ENCODE data around the gene MCC.

Gene MCC

DNA sequence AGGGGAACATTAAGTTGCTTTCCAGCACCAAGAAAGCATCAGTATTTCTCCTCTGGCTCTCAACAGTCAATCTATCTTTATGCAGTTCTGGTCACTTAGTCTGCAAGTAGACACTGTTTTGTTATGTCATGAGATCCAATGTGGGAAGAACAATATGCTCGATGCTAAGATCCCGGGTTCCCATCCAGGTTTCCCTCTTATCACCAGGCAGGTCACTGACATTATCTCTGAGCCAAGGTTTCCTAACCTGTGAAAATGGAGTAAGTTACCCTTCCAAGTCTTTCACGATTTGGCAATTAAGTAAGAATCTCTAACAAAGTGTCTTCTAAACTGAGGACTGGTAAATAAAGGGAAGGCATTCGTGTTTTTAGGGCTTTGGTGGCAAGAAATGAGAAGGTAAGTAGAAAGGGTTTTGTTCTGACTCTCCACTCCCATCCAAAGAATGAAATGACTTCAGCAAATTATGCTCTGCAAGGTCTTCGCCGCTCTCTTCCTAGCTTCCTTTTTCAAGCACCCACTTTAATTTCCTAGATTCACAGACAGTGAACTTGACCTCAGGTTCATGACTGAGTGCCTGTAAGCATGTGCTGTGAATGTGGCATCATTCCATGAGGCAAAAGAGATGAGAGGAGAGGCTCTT, 425.3 kb downstream of the MCC start:
- no peak for DNase-seq

DNA sequence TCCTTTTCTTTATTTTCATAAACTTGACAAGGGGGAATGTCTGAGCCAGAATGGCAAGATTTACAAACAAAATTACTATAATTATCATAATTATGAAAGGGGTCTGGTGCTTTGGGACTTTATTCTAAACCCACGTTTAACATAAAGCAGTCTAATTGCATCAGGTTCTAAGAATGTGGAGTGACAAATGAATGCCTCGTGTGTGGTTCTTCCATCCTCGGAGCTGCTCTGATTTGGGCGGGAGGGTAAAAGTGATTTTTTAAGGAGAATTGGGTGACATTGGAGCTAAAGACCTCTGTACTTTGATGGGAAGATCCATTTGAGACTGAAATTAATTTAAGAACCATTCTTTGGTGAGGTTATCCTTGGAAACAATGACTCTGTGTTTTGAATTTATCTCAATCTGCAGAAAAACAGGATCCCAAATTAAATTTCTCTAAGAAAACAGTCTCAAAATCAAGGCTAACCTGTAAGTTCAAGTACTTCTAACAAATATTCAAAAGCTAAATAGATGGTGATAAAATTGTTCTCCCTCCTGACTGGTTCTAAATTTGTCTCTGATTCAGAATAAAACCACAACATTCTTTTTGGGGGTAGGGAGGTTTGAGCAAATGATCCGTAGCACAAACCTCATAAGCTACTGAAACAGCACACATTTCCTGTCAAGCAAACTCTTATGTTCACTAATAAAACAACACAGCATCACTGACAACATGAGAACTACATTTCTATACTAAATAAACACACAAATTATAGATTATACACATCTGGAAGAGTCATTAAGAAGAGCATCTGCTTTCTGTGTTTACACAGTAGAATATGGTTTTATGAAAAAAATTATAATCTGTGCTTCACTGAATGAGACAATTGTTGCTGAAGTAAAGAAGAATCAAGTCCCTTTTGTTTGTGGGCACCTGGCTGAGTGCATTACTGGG, 426.1 kb downstream of the MCC start:
- no peak for DNase-seq

DNA sequence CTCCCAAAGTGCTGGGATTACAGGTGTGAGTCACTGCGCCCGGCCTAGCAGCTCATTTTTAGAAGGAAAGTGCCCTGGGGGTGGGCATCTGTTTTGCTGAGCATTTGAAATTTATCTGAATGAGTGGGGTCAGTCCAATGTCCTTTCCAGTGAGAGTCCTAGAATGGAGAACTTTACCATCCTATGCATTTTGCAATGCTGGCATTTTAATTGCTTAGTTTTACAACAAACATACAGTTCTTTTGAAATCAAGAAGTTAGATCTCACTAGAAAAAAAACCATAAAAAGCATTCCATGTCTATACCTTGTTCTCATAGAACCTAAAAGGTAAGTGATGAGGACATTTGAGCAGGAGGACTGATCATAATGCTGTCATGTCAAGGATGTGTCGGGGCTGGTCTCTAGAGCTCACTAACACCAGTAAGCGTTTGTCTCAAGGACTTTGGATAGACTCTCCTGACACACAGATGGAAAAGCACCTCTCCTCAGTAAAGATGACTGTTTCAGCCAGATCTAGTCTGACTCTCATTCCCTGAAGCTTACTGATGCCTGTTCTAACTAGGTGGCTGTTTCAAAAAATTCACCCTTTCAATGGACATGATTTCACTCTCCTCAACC, 427.7 kb downstream of the MCC start:
- no peak for DNase-seq

DNA sequence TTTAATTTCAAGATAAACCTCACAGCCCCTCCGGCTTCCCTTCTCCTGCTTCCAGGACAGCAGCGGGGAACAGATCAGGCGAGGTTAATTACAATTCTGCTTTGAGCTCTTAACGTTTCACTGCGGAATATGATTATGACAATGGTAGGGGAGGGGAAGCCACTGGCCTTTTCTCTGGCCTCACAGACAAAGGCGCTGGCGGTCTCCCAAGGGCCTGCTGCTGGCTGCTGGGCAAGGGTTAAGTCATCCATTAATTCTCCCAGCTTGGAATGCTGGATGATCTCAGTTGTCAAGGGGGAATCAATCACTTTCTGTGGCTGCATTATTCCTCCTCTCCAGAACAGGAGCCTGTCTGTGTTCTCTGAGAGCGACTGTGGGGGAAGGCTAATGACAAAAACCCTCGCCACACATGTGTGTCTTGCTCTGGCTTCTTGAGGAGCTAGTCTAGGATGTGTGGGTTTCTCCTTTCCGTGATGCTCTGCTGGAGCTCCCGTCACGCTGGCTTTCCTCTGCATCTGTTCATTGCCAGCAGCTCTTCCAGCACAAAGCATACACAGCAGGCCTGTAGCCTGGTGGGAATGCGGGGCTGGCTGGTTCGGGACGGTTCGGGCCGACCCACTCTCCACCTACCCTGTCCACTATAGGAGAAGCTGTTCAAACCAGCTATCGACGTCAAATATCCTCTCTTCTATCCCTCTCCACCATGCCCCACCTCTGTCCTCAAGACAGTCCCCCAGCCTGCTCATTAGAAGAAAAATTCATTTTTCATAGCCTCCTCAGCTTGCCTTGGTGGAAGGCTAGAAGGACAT, 428.8 kb downstream of the MCC start:
- DNase-seq: no peak

DNA sequence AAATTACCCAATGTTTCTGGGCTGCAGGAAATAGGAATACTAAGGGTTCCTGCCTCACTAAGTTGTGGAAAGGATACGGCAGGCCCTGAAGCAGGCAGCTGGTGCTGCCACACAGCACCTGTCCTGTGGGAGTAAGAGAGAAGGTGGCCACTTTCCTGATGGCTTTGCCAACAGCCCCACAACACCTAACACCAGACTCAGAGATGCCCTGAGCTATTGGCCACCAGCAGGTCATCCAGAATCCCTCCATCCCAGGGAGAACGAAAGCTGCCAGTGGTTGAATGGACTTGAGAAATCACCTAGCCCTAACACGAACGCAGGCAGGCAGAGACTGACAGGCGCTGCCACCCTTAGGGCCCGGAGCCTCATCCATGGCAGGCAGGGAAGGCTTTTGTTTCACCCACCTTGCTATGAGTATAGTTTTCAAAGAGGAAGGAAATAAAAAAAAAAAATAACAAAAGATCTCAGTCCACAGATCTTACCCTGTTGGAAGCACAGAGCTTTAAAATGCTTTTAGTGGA, 429.5 kb downstream of the MCC start:
- DNase-seq: no peak

DNA sequence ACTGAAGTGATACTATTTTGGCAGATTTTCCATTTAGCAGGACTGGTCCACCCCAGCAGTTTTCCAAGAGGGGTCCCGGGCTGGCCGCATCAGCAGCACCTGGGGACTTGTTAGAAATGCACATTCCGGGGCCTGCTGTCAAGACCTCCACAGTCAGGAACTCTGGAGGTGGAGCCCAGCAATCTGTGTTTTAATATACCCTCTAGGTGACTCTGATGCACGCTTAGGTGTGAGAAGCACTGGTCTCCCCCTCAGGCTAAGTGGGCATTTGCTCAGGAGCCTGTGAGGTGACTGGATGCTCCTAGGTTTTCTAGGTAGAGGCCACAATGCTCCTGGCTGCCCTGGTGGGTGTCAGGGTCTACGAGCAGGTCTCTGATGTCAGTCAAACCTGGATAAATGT, 430.0 kb downstream of the MCC start:
- DNase-seq: no peak

DNA sequence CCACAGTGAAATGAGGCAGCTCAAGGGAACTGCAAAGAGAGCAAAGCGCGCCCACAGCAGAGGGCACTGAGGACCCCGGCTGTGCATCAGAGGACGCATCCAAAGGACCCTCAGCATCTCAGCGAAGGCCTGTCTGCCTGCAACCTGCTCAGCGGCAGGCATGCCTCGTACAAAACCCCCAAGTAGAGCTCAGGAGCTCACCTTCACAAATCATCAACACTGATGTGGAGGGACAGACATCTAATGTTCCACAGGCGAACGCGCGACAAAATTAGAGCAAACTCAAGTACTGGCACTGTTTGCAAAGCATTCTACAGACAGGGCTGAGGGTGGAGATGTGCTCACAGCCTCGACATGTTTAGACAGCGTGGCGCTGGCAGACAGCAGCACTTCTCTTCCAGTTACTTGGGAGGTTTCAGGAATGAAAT, 430.7 kb downstream of the MCC start:
- DNase-seq: no peak

DNA sequence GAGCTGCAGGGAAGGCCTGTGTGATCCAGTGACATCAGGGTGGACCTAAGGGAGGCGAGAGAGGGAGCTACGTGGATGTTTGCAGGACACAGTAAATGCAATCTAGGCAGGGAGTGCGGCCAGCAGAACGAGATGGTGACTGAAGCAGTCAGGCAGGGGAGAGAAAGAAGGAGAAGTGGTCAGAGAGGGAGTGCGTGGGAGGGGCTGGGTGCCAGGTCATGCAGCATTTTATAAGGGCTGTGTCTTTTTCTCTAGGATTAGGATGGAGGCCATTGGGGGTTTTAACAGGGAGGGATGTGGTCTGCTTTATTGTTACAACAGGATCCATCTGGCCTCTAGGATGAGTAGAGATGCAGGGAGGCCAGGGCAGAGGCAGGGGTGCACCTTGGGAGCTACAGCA, 431.3 kb downstream of the MCC start:
- DNase-seq: no peak

DNA sequence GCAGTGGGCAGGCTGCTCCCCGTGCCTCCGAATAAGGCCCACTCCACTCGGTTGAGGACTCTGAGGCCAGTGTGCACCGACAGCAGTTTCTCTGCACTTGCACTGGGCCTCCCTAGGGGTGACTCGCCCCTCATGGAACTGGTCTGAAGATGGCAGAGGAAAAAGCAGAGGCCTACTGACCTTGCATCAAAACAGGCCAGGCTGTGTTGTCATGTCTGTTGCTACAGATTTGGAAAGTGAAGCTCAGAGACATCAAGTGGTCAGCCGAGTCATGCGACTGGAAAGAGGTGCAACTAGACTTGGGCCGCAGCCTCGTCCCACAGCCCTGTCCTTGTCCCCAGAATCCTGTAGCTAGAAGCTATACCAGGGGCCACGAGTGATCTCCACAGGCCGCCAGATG, 433.4 kb downstream of the MCC start:
- no peak for DNase-seq

DNA sequence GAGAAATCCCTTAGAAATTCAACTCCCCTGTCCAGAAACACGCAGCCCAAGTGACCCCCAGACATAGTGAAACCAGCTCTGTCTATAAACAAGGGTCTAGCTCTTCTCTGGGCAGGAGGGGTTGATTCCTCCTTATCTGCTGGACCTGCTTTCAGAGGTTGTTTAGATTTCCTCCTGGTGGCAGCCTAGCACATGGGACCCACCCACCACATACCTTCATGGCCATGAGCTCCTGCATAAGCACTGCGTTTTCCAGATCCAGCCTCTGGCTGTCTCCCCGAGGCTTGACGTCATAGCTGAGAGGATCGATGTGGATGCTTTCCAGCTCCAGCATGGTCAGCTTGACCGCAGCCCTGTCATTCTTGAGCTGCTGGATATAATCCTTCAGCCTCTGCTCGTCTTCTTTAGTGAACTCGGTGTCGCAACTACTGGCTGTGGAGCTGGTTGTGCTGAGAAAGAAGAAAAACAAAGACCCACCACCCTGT, 434.7 kb downstream of the MCC start:
- DNase-seq: no peak

DNA sequence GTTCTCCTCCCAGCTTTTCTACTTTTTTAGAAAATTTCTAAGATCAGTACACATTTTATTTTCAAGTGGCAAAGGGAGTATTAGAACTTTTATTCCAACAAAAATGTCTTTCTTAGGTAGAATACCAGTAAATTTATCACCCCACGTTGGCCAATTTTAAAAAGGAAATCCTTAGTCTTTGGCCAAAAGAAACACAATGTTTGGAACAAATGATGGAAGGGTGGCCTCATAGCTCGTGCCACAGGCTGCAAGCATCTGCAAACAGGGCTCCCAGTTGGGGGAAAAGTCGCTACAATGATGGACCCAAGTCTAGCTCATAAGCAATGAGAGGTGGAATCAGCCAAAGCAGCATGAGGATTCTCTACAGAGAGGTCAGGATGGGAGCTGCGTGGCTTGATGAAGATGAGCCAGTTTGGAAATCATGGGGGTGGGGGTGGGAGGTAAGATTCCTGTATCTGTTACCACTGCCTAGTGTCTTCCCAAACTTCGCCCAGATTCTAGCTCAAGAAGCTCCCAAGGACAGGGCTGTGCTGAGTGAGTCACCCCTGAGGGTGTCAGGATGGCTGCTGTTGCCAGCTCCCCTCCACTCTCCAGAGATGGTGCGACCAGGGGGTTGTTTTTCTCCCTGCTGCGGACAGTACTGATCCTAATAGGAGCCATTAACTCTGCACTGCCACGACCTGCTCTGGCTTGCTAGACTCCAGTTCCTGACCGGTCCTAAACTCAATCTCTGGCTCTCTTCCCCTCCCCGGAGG, 436.0 kb downstream of the MCC start:
- DNase-seq: no peak

DNA sequence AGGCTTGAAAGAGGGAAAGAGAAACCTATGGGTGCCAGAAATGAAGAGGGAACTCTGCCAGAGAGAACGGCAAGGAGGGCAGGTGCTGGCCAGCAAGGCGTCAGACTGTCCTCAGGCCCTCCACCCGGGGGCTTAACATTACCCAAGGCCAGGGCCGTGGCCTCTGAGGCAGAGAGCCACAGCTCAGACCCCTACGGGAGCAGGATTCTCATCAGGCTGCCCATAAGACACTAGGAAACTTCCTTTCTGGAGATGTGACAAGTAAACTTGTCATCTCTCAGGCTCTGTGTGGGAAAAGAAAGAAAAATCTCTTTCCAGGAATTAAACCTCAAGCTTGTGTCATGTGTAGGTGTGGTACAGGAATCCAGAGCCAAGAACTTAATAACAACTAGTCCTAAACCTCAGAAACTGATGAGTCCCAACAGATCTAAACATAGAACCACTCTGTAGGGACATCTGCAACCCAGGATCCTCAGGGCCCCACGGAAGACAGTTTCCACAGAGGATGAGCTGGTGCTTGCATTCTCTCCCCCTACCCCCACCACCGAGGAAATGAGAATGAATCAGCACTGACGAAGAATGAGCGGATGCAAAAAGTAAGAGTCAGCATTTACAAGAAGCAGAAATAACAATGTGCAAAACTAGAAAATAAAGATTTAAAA, 437.4 kb downstream of the MCC start:
- no peak for DNase-seq

DNA sequence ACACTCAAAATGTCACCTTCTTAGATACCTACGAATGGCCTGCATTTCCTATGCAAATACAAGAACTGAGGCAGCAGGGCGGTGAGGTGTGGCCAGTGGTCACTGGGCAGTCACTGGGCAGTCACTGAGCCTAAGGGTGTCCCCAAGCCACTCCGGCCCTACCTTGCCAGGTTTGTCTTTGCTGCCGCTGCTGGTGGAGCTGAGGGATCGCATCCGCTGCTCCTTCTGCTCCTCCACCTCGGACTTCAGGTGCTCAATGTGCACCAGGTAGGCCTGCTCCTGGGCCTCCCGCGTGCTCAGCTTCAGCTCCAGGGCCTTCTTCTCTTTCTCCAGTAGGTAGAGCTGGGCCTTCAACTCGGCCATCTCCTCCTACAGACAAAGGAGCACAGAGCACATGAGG, 439.3 kb downstream of the MCC start:
- no peak for DNase-seq

DNA sequence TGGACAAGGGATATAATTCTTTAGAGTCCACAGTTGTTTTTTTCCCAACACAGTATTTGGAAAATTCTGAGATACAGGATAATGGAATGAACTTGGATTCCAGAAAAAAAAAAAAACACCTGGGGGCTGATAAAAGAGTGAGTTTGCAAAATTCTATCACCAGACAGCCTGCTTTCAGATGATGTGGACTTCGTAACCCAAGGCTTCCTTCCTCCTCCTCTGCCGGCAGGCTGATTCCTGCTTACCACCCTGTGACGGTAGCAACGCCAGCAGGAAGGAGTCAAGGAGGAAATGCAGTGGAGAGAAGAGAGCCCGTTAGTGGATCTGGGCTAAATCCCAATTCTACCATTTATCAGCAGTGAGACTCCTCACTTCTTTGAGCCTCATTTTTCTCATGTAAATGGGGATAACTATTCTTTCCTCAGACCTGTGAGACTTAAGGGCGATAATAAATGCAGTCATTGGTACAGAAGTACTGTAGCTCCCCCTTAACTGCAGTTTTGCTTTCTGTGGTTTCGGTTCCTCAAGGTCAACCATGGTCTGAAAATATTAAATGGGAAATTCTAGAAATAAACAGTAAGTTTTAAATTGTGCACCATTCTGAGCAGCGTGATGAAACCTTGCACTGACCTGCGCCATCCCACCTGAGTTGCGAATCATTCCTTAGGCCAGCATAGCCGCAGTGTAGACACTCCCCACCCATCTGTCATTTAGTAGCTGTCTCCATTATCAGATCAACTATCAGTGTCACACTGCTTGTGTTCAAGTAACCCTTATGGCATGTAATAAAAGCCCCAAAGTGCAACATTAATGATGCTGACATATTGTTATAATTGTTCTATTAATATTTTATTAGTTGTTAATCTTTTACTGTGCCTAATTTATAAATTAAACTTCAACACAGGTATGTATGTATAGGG, 440.3 kb downstream of the MCC start:
- DNase-seq: no peak

DNA sequence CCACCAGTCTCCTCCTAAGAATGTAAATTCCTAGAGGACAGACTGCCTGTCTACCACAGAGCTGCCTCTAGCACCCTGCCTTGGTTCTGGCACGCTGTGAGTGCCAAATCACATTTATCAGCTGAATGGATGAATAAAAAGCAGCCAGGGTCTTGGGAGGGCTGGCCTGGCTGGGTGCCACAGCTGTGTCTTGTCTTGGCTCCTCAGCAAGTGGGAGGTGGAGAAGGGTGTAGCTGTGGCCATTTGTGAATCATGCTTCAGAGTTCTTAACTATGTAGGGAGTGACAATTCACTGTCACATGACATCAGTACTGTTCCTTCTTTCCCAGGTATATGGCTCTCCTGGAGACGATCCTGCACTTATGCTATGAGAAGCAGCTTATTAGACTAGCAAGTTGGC, 441.0 kb downstream of the MCC start:
- no peak for DNase-seq

DNA sequence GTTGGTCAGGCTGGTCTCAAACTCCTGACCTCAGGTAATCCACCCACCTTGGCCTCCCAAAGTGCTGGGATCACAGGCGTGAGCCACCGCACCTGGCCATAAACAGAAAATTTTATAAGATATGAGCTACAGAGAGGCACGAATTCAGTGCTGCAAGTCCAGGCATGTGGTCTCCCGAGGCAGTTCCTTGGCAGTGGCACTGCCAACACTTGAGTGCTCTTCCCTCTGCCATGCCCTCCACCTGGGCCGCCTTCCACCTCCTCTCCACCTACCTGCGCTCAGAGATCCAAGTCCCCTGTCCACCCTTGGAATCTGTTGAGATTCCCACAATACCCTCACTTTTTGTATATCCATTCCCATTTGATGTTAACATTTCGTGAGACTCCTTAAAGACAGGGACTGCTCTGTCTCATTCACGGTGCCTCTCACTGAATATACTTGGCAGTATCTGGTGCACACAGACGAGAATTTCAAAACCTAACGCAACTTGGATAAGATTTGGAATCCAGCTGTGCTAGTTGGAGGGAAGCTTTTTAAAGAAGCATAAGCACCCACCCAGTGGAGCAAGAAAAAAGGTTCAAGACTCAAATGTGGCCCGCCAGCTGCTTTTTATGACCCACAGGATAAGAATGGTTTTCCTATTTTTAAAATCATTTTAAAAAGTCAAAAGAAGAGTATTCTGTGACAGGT, 443.3 kb downstream of the MCC start:
- no peak for DNase-seq

DNA sequence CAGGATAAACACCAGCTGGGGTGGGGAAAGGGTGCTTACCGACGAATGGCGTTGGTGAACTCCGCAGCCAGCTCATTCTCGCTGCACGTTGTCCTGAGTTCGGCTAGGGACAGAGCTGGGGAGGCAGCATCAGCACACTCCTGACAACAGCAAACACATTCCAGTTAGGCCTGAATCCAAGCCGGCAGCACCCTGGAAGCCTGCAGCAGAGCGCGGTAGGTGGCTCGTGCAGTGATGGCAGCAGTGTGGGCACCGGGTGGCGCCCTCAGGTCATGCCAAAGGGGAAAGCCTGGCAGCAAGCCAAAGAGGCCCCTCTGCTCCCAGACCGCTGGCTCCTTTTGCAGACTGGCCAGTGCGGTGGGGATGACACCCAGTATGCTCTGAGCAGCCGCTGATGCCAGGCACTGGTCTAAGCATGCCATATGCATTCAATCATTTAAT, 444.7 kb downstream of the MCC start:
- no peak for DNase-seq

DNA sequence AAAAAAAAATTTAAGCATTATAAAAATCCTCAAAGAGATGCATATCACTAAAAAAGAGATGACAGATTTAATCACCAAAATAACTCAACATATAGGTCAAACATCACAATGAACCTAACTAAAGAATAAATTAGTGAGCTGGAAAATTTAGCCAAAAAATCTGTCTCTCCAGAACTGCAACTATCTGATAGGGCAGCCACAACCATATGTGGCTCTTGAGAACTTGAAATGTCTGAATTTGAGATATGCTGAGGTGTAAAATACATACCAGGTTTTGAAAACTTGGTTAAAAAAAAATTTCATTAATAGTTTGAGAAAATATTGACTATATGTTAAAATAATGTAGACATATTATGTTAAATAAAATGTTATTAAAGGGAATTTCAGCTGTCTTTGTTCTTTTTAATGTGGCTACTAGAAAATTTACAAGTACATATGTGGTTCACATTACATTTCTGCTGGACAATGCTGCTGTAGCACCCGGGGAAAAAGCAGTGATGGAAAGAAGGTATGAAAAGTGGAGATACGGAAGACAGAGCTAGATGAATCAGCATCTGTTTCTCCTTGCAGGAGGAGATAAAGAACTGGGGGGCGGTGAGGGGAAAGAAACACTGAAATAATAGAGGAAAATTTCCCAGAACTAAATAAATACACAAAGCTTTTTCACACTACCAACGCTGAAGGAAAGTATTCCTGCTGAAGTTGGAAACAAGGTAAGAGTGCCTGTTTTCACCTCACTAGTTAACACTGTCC, 445.6 kb downstream of the MCC start:
- DNase-seq: no peak
